A673 (cell line): ENCODE measurements around the gene ZNF816. TPM values are rescaled to one million over a fixed set of nuclear protein-coding genes. Genes with fewer than 3 reads are reported as not detected.
"Not testable (repeated sequence)": the region's sequence is repeated elsewhere in the genome, so short reads cannot be mapped to it uniquely, and the experiment has no call there.

Source experiments
- BruUV-seq: library from RNA; stranded (reverse); fragments of 400-500 nt; replicated peaks from 2 replicates; lab custom pipeline; 2021; lab: Mats Ljungman, UMichigan
- CTCF ChIA-PET: fragments of 300-600 bp; sonication (Branson Sonifier 250); formaldehyde crosslinking; loops from one replicate; lab custom pipeline; 2022; ENCODE audit warnings: antibody characterized with exemption; lab: Charles Lee
- POLR2A ChIA-PET: fragments of 300-600 bp; sonication (Branson Sonifier 250); formaldehyde crosslinking; loops from one replicate; lab custom pipeline; 2022; ENCODE audit warnings: antibody characterized with exemption; ENCODE audit not compliant: low non-redundant PET; lab: Charles Lee
- DNase-seq: peaks from one replicate; pipeline ENCODE4 v3.0.0-alpha.2; 2015; ENCODE audit warnings: low spot score
- H3K27ac ChIP-seq: fragments of 200-600 bp; sonication (generic); 2 replicates; pipeline ENCODE4 v1.5.1; 2016; ENCODE audit warnings: mixed run types, low read depth, mild to moderate bottlenecking, mixed read lengths, antibody characterized with exemption, low read length; ENCODE audit not compliant: poor library complexity, severe bottlenecking
- H3K27me3 ChIP-seq: fragments of 200-600 bp; sonication (generic); replicated peaks from 2 replicates; pipeline ENCODE4 v1.6.1; 2017; ENCODE audit warnings: mixed run types, low read depth, mild to moderate bottlenecking, mixed read lengths, antibody characterized with exemption, low read length; ENCODE audit not compliant: insufficient read depth, poor library complexity
- H3K36me3 ChIP-seq: fragments of 200-600 bp; sonication (generic); 2 replicates; pipeline ENCODE4 v1.6.1; 2016; ENCODE audit warnings: mixed run types, mild to moderate bottlenecking, mixed read lengths, antibody characterized with exemption, low read length; ENCODE audit not compliant: insufficient read depth, poor library complexity, severe bottlenecking
- H3K4me1 ChIP-seq: fragments of 200-600 bp; sonication (generic); 2 replicates; pipeline ENCODE4 v1.6.1; 2017; ENCODE audit warnings: mixed run types, mild to moderate bottlenecking, mixed read lengths, antibody characterized with exemption, low read length; ENCODE audit not compliant: insufficient read depth, poor library complexity, severe bottlenecking
- H3K4me3 ChIP-seq: fragments of 200-600 bp; sonication (generic); 2 replicates; pipeline ENCODE4 v1.5.1; 2016; ENCODE audit warnings: low read depth, mixed run types, mild to moderate bottlenecking, mixed read lengths, low read length; ENCODE audit not compliant: poor library complexity, severe bottlenecking
- H3K9me3 ChIP-seq: fragments of 200-600 bp; sonication (generic); 2 replicates; pipeline ENCODE4 v1.6.1; 2016; ENCODE audit warnings: mixed run types, low read depth, mild to moderate bottlenecking, mixed read lengths, antibody characterized with exemption, low read length; ENCODE audit not compliant: poor library complexity, severe bottlenecking
- CTCF ChIP-seq: fragments of 300-800, 200-600 bp; sonication (generic); conservative IDR thresholded peaks from 2 replicates; pipeline ENCODE4 v1.5.1; 2017; ENCODE audit warnings: low read depth, mild to moderate bottlenecking, antibody characterized with exemption, low read length, moderate library complexity, mixed read lengths
- EZH2 ChIP-seq: fragments of 200-600 bp; sonication (generic); IDR thresholded peaks from 2 replicates; pipeline ENCODE4 v1.6.1; 2017; ENCODE audit warnings: borderline replicate concordance, low read depth, mild to moderate bottlenecking, mixed read lengths, antibody characterized with exemption, low read length; ENCODE audit not compliant: poor library complexity, severe bottlenecking
- intact Hi-C: fragments of 100-400 bp; cut with micrococcal nuclease; formaldehyde crosslinking; loops from one replicate; pipeline ENCODE4 v1.10.0; 2022; ENCODE audit not compliant: unreplicated experiment
- total RNA-seq: library from RNA; stranded (reverse); gene quantifications from 2 replicates; pipeline ENCODE4 v1.2.3, GENCODE V29; 2021

Gene ZNF816
- total RNA-seq, 1 experiment from 2014 or later = 6.6 TPM

DNA sequence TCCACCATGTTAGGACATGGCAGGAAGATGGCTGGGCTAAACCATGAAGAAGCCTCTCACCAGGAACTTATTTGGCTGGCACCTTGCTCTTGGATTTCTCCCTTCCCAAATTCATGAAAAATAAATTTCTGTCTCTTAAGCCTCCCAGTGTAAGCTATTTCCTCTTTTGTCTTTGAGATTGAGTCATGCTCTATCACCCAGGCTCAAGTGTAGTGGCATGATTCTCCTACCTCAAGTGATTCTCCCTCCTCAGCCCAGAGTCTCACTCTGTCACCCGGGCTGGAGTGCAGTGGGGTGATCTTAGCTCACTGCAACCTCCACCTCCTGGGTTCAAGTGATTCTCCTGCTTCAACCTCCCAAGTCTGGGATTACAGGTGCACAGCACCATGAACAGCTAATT, 52.0 kb downstream of the ZNF816 start:
- POLR2A ChIA-PET = no interaction called here
- BruUV-seq = no TSS peak
- H3K9me3 ChIP-seq = no peaks in the 10 kb centered on the region
- CTCF ChIA-PET = no interaction called here
- H3K27ac ChIP-seq = no peak overlapping the region
- no peak for DNase-seq
- H3K4me1 ChIP-seq = no peaks in the 10 kb centered on the region
- TF ChIP-seq EZH2 (no peak), CTCF (no peak)
- no peak overlapping the region for H3K4me3 ChIP-seq
- no peaks in the 10 kb centered on the region for H3K27me3 ChIP-seq
- intact Hi-C loops = no loop called here
- peaks cover 3% of the 10 kb centered on the region for H3K36me3 ChIP-seq

- H3K36me3 ChIP-seq, H3K9me3 ChIP-seq, H3K27ac ChIP-seq, intact Hi-C loops, DNase-seq, H3K27me3 ChIP-seq, H3K4me3 ChIP-seq, CTCF ChIA-PET, BruUV-seq, H3K4me1 ChIP-seq, POLR2A ChIA-PET: not testable (repeated sequence)
These were observed 58.5 kb downstream of the ZNF816 start for GRCh38 chr19:52904052-52904780.

DNA sequence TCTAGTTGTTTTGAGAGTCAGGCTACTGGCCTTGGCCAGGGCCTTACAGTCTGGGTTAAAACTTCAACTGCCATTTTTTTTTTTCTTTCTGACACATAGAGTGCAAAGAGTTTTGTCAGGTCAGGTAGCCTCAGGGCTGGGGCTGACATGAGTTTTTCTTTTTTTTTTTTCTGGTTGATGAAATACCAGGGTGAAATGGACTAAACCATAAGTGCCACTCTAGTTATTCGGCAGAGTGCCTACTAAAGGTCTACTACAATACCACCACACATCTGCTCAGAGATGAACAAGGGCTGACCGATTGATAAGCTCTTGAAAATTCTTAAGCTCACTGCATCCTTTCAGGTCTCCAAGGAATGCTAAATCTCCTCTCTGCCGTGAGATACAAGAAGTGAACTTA, 60.8 kb downstream of the ZNF816 start:
- TF ChIP-seq EZH2 (no peak), CTCF (no peak)
- Histone ChIP-seq H3K36me3 (no peaks in the 10 kb centered on the region), H3K27ac (no peak overlapping the region), H3K27me3 (no peaks in the 10 kb centered on the region), H3K4me3 (no peak overlapping the region), H3K9me3 (no peaks in the 10 kb centered on the region), H3K4me1 (no peaks in the 10 kb centered on the region)
- intact Hi-C loops = no loop called here
- BruUV-seq = no TSS peak
- ChIA-PET CTCF (no interaction called here), POLR2A (no interaction called here)
- no peak for DNase-seq

Other genes with a start within 250 kb of the ZNF816 start
- 16.7 and 21.7 TPM in 2 replicates for gene ZNF611, start 227.8 kb downstream of the ZNF816 start, total RNA-seq
- 1.5 and 1.8 TPM in 2 replicates for gene ZNF600, start 176.1 kb downstream of the ZNF816 start, total RNA-seq
- 10.1 and 10.9 TPM in 2 replicates for gene ZNF28, start 141.2 kb downstream of the ZNF816 start, total RNA-seq
- gene ZNF468, start 105.3 kb downstream of the ZNF816 start, total RNA-seq = 11.3 and 14.4 TPM in 2 replicates
- 9.2 and 12.2 TPM in 2 replicates for gene ZNF320, start 65.2 kb downstream of the ZNF816 start, total RNA-seq
- gene ZNF888, start 39.5 kb downstream of the ZNF816 start, total RNA-seq = 3.4 and 4.6 TPM in 2 replicates
- not detected in 2 replicates for gene ERVV-1, start 51.0 kb upstream of the ZNF816 start, total RNA-seq
- gene ERVV-2, start 81.9 kb upstream of the ZNF816 start, total RNA-seq = not detected in 2 replicates
- gene ZNF160, start 140.5 kb upstream of the ZNF816 start, total RNA-seq = 17.4 and 19.3 TPM in 2 replicates
- 1.7 TPM in 2 replicates for gene ZNF415, start 170.0 kb upstream of the ZNF816 start, total RNA-seq
- 1.8 and 4.6 TPM in 2 replicates for gene ZNF347, start 196.2 kb upstream of the ZNF816 start, total RNA-seq
- 1.2 and 1.5 TPM in 2 replicates for gene ZNF665, start 230.5 kb upstream of the ZNF816 start, total RNA-seq